H9 (cell line): ENCODE results near the gene RNF141. TPM values are rescaled to one million over a fixed set of nuclear protein-coding genes. Genes with fewer than 3 reads are reported as not detected.

Source experiments
- DNase-seq: peaks from one replicate; pipeline ENCODE4 v3.0.0-alpha.2; 2017
- H2AFZ ChIP-seq: one replicate; pipeline ENCODE4 v1.6.1; 2013; ENCODE audit warnings: mild to moderate bottlenecking, low read length, control low read depth, moderate library complexity
- H2AK5ac ChIP-seq: 2 replicates; pipeline ENCODE4 v1.6.1; 2013; ENCODE audit warnings: low read length, control low read depth, mixed read lengths; ENCODE audit not compliant: insufficient read length
- H2BK120ac ChIP-seq: one replicate; pipeline ENCODE4 v1.6.1; 2013; ENCODE audit warnings: low read depth, mild to moderate bottlenecking, low read length, control low read depth, inconsistent platforms; ENCODE audit not compliant: poor library complexity, severe bottlenecking
- H2BK12ac ChIP-seq: 2 replicates; pipeline ENCODE4 v1.6.1; 2013; ENCODE audit warnings: low read length, control low read depth, mixed read lengths, low read depth; ENCODE audit not compliant: insufficient read length
- H2BK15ac ChIP-seq: 2 replicates; pipeline ENCODE4 v1.6.1; 2013; ENCODE audit warnings: low read depth, low read length, control low read depth
- H2BK20ac ChIP-seq: one replicate; pipeline ENCODE4 v1.6.1; 2013; ENCODE audit warnings: low read depth, mild to moderate bottlenecking, low read length, control low read depth, inconsistent platforms; ENCODE audit not compliant: poor library complexity, severe bottlenecking
- H2BK5ac ChIP-seq: 2 replicates; pipeline ENCODE4 v1.6.1; 2013; ENCODE audit warnings: low read length, control low read depth, mixed read lengths; ENCODE audit not compliant: insufficient read length
- H3K14ac ChIP-seq: 2 replicates; pipeline ENCODE4 v1.6.1; 2013; ENCODE audit warnings: low read length, control low read depth; ENCODE audit not compliant: insufficient read depth
- H3K18ac ChIP-seq: 2 replicates; pipeline ENCODE4 v1.6.1; 2013; ENCODE audit warnings: low read depth, mild to moderate bottlenecking, mixed read lengths, low read length, control low read depth; ENCODE audit not compliant: insufficient read length
- H3K23ac ChIP-seq: 2 replicates; pipeline ENCODE4 v1.6.1; 2013; ENCODE audit warnings: low read length, control low read depth, mixed read lengths, low read depth; ENCODE audit not compliant: insufficient read length
- H3K23me2 ChIP-seq: 2 replicates; pipeline ENCODE4 v1.6.1; 2013; ENCODE audit warnings: low read depth, mild to moderate bottlenecking, mixed read lengths, low read length, control low read depth; ENCODE audit not compliant: insufficient read length, poor library complexity, severe bottlenecking
- H3K27ac ChIP-seq: 2 replicates; pipeline ENCODE4 v1.5.1; 2013; ENCODE audit warnings: low read length, control low read depth, mixed read lengths, low read depth; ENCODE audit not compliant: insufficient read length
- H3K27me3 ChIP-seq: 2 replicates; pipeline ENCODE4 v1.6.1; 2013; ENCODE audit warnings: low read length, control low read depth, inconsistent platforms; ENCODE audit not compliant: insufficient read depth
- H3K4ac ChIP-seq: 2 replicates; pipeline ENCODE4 v1.6.1; 2013; ENCODE audit warnings: low read depth, mild to moderate bottlenecking, control low read depth, inconsistent platforms, low read length, moderate library complexity
- H3K4me1 ChIP-seq: 2 replicates; pipeline ENCODE4 v1.6.1; 2013; ENCODE audit warnings: low read length, control low read depth, inconsistent platforms; ENCODE audit not compliant: insufficient read depth
- H3K4me2 ChIP-seq: 2 replicates; pipeline ENCODE4 v1.6.1; 2013; ENCODE audit warnings: low read length, control low read depth, mixed read lengths; ENCODE audit not compliant: insufficient read length, insufficient read depth
- H3K56ac ChIP-seq: 2 replicates; pipeline ENCODE4 v1.6.1; 2013; ENCODE audit warnings: low read depth, mild to moderate bottlenecking, mixed read lengths, low read length, control low read depth; ENCODE audit not compliant: insufficient read length
- H3K79me1 ChIP-seq: 2 replicates; pipeline ENCODE4 v1.6.1; 2013; ENCODE audit warnings: low read depth, mild to moderate bottlenecking, moderate library complexity, low read length, control low read depth, inconsistent platforms; ENCODE audit not compliant: insufficient read depth, poor library complexity, severe bottlenecking
- H3K79me2 ChIP-seq: 2 replicates; pipeline ENCODE4 v1.6.1; 2013; ENCODE audit warnings: low read length, control low read depth, inconsistent platforms; ENCODE audit not compliant: insufficient read depth
- H3K9ac ChIP-seq: 2 replicates; pipeline ENCODE4 v1.6.1; 2013; ENCODE audit warnings: low read length, control low read depth, mixed read lengths; ENCODE audit not compliant: insufficient read length; ENCODE audit errors: extremely low read depth
- H3K9me3 ChIP-seq: one replicate; pipeline ENCODE4 v1.6.1; 2013; ENCODE audit warnings: low read depth, low read length, inconsistent platforms; ENCODE audit not compliant: control insufficient read depth
- H3T11ph ChIP-seq: one replicate; pipeline ENCODE4 v1.6.1; 2013; ENCODE audit warnings: mild to moderate bottlenecking, low read length, control low read depth, inconsistent platforms
- H4K20me1 ChIP-seq: one replicate; pipeline ENCODE4 v1.6.1; 2013; ENCODE audit not compliant: control insufficient read depth, insufficient read length, insufficient read depth
- H4K5ac ChIP-seq: 2 replicates; pipeline ENCODE4 v1.6.1; 2013; ENCODE audit warnings: low read depth, mild to moderate bottlenecking, mixed read lengths, low read length, control low read depth; ENCODE audit not compliant: insufficient read length
- H4K8ac ChIP-seq: replicated peaks from 2 replicates; pipeline ENCODE4 v1.6.1; 2013; ENCODE audit warnings: low read length, control low read depth, mixed read lengths, low read depth; ENCODE audit not compliant: insufficient read length
- H4K91ac ChIP-seq: 2 replicates; pipeline ENCODE4 v1.6.1; 2013; ENCODE audit warnings: low read depth, mild to moderate bottlenecking, moderate library complexity, mixed read lengths, low read length, control low read depth; ENCODE audit not compliant: insufficient read length
- H3K27ac Mint-ChIP-seq, 3 experiments: 2 replicates in 2 of 3; 3 replicates in 1 of 3; pipeline ENCODE4 v1.8.0; 2020 to 2021; ENCODE audit warnings: mixed read lengths in 3 of 3, mild to moderate bottlenecking in 1 of 3, moderate library complexity in 1 of 3
- H3K27me3 Mint-ChIP-seq: 2 replicates; pipeline ENCODE4 v1.8.0; 2021; ENCODE audit warnings: low read depth, mild to moderate bottlenecking, moderate library complexity, mixed read lengths
- H3K36me3 Mint-ChIP-seq, 3 experiments: 2 replicates in 2 of 3; 3 replicates in 1 of 3; pipeline ENCODE4 v1.8.0; 2020 to 2021; ENCODE audit warnings: low read depth in 3 of 3, mixed read lengths in 3 of 3; ENCODE audit not compliant: insufficient read depth in 1 of 3
- H3K4me1 Mint-ChIP-seq, 2 experiments: 2 replicates each; pipeline ENCODE4 v1.8.0; 2020; ENCODE audit warnings: mixed read lengths in 2 of 2
- H3K4me3 Mint-ChIP-seq, 2 experiments: 2 replicates in 1 of 2; 3 replicates in 1 of 2; pipeline ENCODE4 v1.8.0; 2020 to 2021; ENCODE audit warnings: mild to moderate bottlenecking in 2 of 2, mixed read lengths in 2 of 2, moderate library complexity in 1 of 2
- H3K9me3 Mint-ChIP-seq, 2 experiments: 2 replicates in 1 of 2; 3 replicates in 1 of 2; pipeline ENCODE4 v1.8.0; 2020; ENCODE audit warnings: mild to moderate bottlenecking in 2 of 2, mixed read lengths in 2 of 2, moderate library complexity in 1 of 2
- CTCF ChIP-seq: fragments of 200-600 bp; sonication (generic); conservative IDR thresholded peaks from 3 replicates; pipeline ENCODE4 v1.8.0; 2021; ENCODE audit warnings: antibody characterized with exemption, mild to moderate bottlenecking
- WGBS: extraction: QIAGEN DNeasy Blood & Tissue Kit; methylation state at CpG from one replicate; pipeline ENCODE4 v1.1.7; 2013; ENCODE audit warnings: missing lambda C conversion rate, low lambda C conversion rate, mixed read lengths; ENCODE audit not compliant: insufficient read length; ENCODE audit errors: extremely low coverage; 5-methylcytosine and 5-hydroxymethylcytosine counted together
- total RNA-seq: library from RNA; stranded (reverse); gene quantifications from 2 replicates; pipeline ENCODE4 v1.2.1, GENCODE V29; 2021

The RNF141 gene
- total RNA-seq, 1 experiment from 2014 or later: 24.7 TPM

- Histone ChIP-seq H2BK20ac (no peak overlapping the region), H2BK12ac (no peak overlapping the region), H3K56ac (no peak overlapping the region), H3K9me3 (no peaks in the 10 kb centered on the region), H3K14ac (no peak overlapping the region), H2BK15ac (no peak overlapping the region), H4K91ac (no peak overlapping the region), H2AK5ac (no peak overlapping the region), H3K79me1 (no peaks in the 10 kb centered on the region), H3K4me1 (no peaks in the 10 kb centered on the region), H3T11ph (no peak overlapping the region), H4K8ac (no peak overlapping the region), H3K4ac (no peak overlapping the region), H4K5ac (no peak overlapping the region), H3K23ac (no peak overlapping the region), H4K20me1 (no peaks in the 10 kb centered on the region), H3K4me2 (no peak overlapping the region), H3K18ac (no peak overlapping the region), H3K9ac (no peak overlapping the region), H3K27ac (no peak overlapping the region), H3K23me2 (no peaks in the 10 kb centered on the region), H3K27me3 (no peaks in the 10 kb centered on the region), H2BK120ac (no peak overlapping the region), H3K79me2 (no peaks in the 10 kb centered on the region), H2BK5ac (no peak overlapping the region), H2AFZ (no peak overlapping the region)
- H3K27me3 Mint-ChIP-seq: no peaks in the 10 kb centered on the region
- H3K4me3 Mint-ChIP-seq: no peak overlapping the region
- peaks cover 1 to 31% (median 29%) of the 10 kb centered on the region in 3 experiments; a peak in 4 of 7 replicates for H3K36me3 Mint-ChIP-seq
- no peak overlapping the region for H3K27ac Mint-ChIP-seq
- no peak for DNase-seq
- H3K4me1 Mint-ChIP-seq: no peaks in the 10 kb centered on the region
- no CpG with 5 or more reads among the region's 6 CpGs for WGBS
- no peak for TF ChIP-seq CTCF
- no peaks in the 10 kb centered on the region for H3K9me3 Mint-ChIP-seq
These were observed 13.7 kb downstream of the RNF141 start for GRCh38 chr11:10526974-10527918.
